Right lobe of liver (tissue), 4 donors: ENCODE measurements around the gene UMPS.

Experiments used
- CTCF ChIP-seq, 4 donors: fragments of 200-600 bp in 3 of 4; fragments of 450-650 bp in 1 of 4; IDR thresholded peaks; one replicate each; pipeline versions ENCODE4 v1.5.1 to v1.8.0; 2016 to 2022; ENCODE audit warnings: antibody characterized with exemption in 4 of 4, mild to moderate bottlenecking in 2 of 4
- POLR2A ChIP-seq: fragments of 450-650 bp; IDR thresholded peaks from one replicate; pipeline ENCODE4 v1.6.1; 2017; ENCODE audit warnings: antibody characterized with exemption, mild to moderate bottlenecking
- donor health status: DM: no; HTN: no; CAD: no.
- donor health status: DM: no; HTN: no; CAD: no.
- donor health status: DM: no; HTN: yes; CAD: no.

GRCh38 chr3:124705552-124705951 is 24.7 kb upstream of the UMPS start:
- TF ChIP-seq CTCF (IDR thresholded peaks at IDR 0.05): no peak
- no peak for TF ChIP-seq POLR2A
